Panc1 (cell line): ENCODE data around the gene TEX14. TPM values are rescaled to one million over a fixed set of nuclear protein-coding genes. Genes with fewer than 3 reads are reported as not detected.
A peak's percentile ranks its signal among the peaks of the same experiment; 100 is the strongest.

Experiments used
- ATAC-seq: fragments of 200-7000 bp; cut with Tn5 transposase; 2 replicates; pipeline ENCODE4 v1.9.1; 2020; ENCODE audit warnings: mild to moderate bottlenecking, moderate library complexity
- BruUV-seq: library from RNA; stranded (reverse); fragments of 400-500 nt; replicated peaks from 2 replicates; lab custom pipeline; 2021; lab: Mats Ljungman, UMichigan
- CTCF ChIA-PET: fragments of 300-600 bp; sonication (Branson Sonifier 250); formaldehyde crosslinking; loops from one replicate; lab custom pipeline; 2022; ENCODE audit warnings: antibody characterized with exemption; lab: Charles Lee
- POLR2A ChIA-PET: fragments of 300-600 bp; sonication (Branson Sonifier 250); formaldehyde crosslinking; loops from one replicate; lab custom pipeline; 2022; ENCODE audit warnings: antibody characterized with exemption; lab: Charles Lee
- DNase-seq: peaks from one replicate; pipeline ENCODE4 v3.0.0-alpha.2; 2010; ENCODE audit warnings: low read depth, low spot score
- H3K27ac ChIP-seq: 2 replicates; pipeline ENCODE4 v1.5.1; 2011; ENCODE audit warnings: mild to moderate bottlenecking, low read length, inconsistent platforms
- H3K27me3 ChIP-seq: fragments of 200-500 bp; sonication (Bioruptor generic); 2 replicates; pipeline ENCODE4 v1.6.0; 2014; ENCODE audit warnings: low read length, inconsistent platforms; ENCODE audit not compliant: control insufficient read depth, insufficient read depth
- H3K36me3 ChIP-seq: fragments of 200-500 bp; sonication (Bioruptor generic); 2 replicates; pipeline ENCODE4 v1.5.1; 2014; ENCODE audit warnings: inconsistent platforms, mild to moderate bottlenecking, low read length, moderate library complexity; ENCODE audit not compliant: control insufficient read depth, insufficient read depth
- H3K4me1 ChIP-seq: 2 replicates; pipeline ENCODE4 v1.5.1; 2011; ENCODE audit warnings: inconsistent platforms, mild to moderate bottlenecking, low read length, moderate library complexity; ENCODE audit not compliant: control insufficient read depth, insufficient read depth
- H3K4me3 ChIP-seq, 2 experiments: 2 replicates each; pipeline ENCODE4 v1.5.1; 2011 to 2012; ENCODE audit warnings: low read depth in 2 of 2, low read length in 2 of 2, mild to moderate bottlenecking in 2 of 2, inconsistent platforms in 1 of 2, moderate library complexity in 1 of 2
- H3K9me3 ChIP-seq: fragments of 200-500 bp; sonication (Bioruptor generic); 2 replicates; pipeline ENCODE4 v1.5.1; 2014; ENCODE audit warnings: low read depth, mild to moderate bottlenecking, inconsistent platforms, low read length, moderate library complexity; ENCODE audit not compliant: control insufficient read depth, insufficient read depth
- POLR2AphosphoS5 ChIP-seq: IDR thresholded peaks from 2 replicates; pipeline ENCODE4 v1.6.1; 2012; ENCODE audit warnings: mild to moderate bottlenecking, low read depth, low read length, moderate library complexity
- SIN3A ChIP-seq: IDR thresholded peaks from 2 replicates; pipeline ENCODE4 v1.6.1; 2012; ENCODE audit warnings: low read depth, mild to moderate bottlenecking, low read length, moderate library complexity, borderline replicate concordance; ENCODE audit not compliant: insufficient read depth
- TCF7L2 ChIP-seq: IDR thresholded peaks from 2 replicates; pipeline ENCODE4 v1.6.1; 2011; ENCODE audit warnings: mild to moderate bottlenecking, low read depth, low read length, inconsistent platforms
- in situ Hi-C: cut with HindIII; loops from 2 replicates; pipeline ENCODE4 v1.10.0; 2016; ENCODE audit warnings: low sequenced_read_pairs, low pct_unique_long_range_greater_than_20kb
- intact Hi-C: fragments of 100-400 bp; cut with micrococcal nuclease; formaldehyde crosslinking; loops from one replicate; pipeline ENCODE4 v1.10.0; 2022; ENCODE audit not compliant: unreplicated experiment
- total RNA-seq: library from RNA; stranded (reverse); gene quantifications from one replicate; pipeline ENCODE4 v1.2.1, GENCODE V29; 2021; ENCODE audit not compliant: unreplicated experiment
- TF ChIP-seq, protein P1 (sequence below), 2 experiments: IDR thresholded peaks; 2 replicates each; pipeline ENCODE4 v1.6.1; 2011 to 2012; ENCODE audit warnings: low read depth in 2 of 2, control low read depth in 1 of 2, low read length in 1 of 2, mild to moderate bottlenecking in 1 of 2, moderate library complexity in 1 of 2; ENCODE audit not compliant: insufficient read depth in 1 of 2
- TF ChIP-seq, protein P2 (sequence below): fragments of 450-650 bp; IDR thresholded peaks from 2 replicates; pipeline ENCODE4 v1.5.1; 2017; ENCODE audit warnings: mild to moderate bottlenecking

The TEX14 gene
- total RNA-seq, 1 experiment from 2014 or later, result not detected

DNA sequence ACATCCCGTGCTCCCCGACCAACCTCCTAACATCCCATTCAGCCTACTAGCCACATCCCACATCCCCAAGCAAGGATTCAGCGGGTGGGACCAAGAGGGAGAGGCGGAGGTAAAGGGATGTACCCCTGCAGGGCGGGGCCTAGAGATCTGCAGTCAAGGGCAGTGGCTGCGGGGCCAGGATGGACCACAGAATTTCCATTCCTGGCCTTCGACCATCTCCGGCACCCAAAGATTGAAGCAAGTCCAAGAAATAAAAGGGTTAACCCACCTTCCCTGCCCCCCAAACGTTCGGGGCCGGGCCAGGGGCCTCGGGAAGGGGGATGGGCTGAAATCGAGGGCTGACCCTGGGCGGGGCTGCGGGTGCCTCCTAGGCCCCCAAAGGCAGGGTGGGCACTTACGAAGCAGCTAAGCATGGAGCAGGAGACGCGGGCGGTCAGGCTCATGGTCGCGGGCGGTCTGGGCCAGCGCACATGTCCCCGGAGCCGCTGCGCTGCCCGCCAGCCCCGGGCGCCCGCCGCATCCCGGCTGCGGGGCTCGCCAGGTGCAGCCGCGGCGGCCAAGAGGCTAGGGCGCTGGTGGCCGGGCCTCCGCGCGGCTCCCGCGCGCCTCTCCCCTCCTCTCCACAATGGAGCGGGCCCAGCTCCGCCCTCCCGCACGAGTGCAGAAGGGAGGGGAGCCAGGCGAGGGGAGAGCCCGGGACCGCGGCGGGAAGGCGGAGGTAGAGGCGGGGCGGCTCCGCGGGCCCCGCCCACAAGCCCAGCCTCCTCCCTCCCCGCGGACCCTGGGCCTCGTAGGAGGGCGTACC lies 177.7 kb downstream of the TEX14 start, which contains the start of gene MTMR4:
Gene MTMR4, minus strand, starts transcription at position 674 of the 805 bp plus-strand sequence. Its CDS starts 231 bp downstream, at position 443.
- Histone ChIP-seq H3K4me1 (peaks cover 9% of the 10 kb centered on the region; the same call in 1 of the 2 replicates), H3K4me3 (peak within 1 kb of the TSS; percentile 64 to 65), H3K27ac (peak within 1 kb of the TSS; percentile 59), H3K27me3 (no peaks in the 10 kb centered on the region), H3K36me3 (no peaks in the 10 kb centered on the region; the same call in 1 of the 2 replicates), H3K9me3 (no peaks in the 10 kb centered on the region)
- peak; percentile 55 for ATAC-seq
- in situ Hi-C loops (no loop called here), intact Hi-C loops (loop anchor here (10.0 kb wide), 1 partner anchor 121 kb away; no protein-coding TSS in a partner anchor)
- ChIA-PET CTCF (interaction anchor here (0.7 kb wide), 2 partner anchors 45 to 197 kb away, joined by 3 read pairs; no protein-coding TSS in a partner anchor), POLR2A (interaction anchor here (0.7 kb wide), 1 partner anchor 295 kb away, joined by 7 read pairs; the partner anchor contains the start of gene MKS1)
- DNase-seq, result no peak
- TF ChIP-seq SIN3A, result no peak
- TF ChIP-seq, protein P1, sequence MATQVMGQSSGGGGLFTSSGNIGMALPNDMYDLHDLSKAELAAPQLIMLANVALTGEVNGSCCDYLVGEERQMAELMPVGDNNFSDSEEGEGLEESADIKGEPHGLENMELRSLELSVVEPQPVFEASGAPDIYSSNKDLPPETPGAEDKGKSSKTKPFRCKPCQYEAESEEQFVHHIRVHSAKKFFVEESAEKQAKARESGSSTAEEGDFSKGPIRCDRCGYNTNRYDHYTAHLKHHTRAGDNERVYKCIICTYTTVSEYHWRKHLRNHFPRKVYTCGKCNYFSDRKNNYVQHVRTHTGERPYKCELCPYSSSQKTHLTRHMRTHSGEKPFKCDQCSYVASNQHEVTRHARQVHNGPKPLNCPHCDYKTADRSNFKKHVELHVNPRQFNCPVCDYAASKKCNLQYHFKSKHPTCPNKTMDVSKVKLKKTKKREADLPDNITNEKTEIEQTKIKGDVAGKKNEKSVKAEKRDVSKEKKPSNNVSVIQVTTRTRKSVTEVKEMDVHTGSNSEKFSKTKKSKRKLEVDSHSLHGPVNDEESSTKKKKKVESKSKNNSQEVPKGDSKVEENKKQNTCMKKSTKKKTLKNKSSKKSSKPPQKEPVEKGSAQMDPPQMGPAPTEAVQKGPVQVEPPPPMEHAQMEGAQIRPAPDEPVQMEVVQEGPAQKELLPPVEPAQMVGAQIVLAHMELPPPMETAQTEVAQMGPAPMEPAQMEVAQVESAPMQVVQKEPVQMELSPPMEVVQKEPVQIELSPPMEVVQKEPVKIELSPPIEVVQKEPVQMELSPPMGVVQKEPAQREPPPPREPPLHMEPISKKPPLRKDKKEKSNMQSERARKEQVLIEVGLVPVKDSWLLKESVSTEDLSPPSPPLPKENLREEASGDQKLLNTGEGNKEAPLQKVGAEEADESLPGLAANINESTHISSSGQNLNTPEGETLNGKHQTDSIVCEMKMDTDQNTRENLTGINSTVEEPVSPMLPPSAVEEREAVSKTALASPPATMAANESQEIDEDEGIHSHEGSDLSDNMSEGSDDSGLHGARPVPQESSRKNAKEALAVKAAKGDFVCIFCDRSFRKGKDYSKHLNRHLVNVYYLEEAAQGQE (IDR thresholded peaks at IDR 0.05; ENCODE audit: insufficient read depth in 1 of 2, low read depth in 2 of 2, low read length in 1 of 2), result no peak
- BruUV-seq, result no TSS peak

DNA sequence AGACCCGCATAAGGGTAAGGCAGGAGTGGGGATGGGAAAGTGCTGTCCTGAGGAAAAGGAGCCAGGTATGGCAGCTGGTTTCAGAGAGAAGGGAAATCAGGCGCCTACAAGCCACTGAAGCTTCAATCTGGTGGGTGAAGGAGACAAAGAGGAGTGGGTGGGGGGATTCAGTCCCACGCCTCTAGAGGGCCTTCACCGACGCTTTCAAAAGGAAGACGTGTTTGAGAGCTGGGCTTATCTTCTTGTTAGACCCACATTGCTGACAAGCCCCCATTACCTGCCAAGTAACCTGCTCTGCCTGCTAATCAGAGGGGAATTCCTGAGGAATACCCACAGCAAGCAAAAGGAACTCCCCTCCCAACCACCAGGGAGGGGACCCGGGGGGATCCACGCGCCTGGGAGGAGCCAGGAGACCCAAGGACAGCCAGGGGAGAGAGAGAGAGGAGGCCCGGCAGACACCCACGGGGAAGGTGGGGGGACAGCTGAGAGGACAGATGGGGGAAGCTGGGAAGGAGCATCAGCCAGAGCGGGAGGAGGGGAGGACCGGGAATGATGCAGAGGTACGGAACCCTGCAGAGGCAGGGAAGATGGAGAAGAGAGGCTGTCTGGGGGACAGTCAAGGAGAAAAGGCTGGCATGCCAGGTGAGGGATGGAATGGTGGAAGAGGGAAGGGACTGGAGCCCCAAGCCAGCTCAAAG lies 178.4 kb downstream of the TEX14 start:
- Histone ChIP-seq H3K36me3 (no peaks in the 10 kb centered on the region; the same call in 1 of the 2 replicates), H3K4me3 (peak overlapping the region; percentile 64 to 65), H3K27me3 (no peaks in the 10 kb centered on the region), H3K27ac (no peak overlapping the region), H3K9me3 (no peaks in the 10 kb centered on the region), H3K4me1 (peaks cover 9% of the 10 kb centered on the region; the same call in 1 of the 2 replicates)
- ChIA-PET POLR2A (no interaction called here), CTCF (no interaction called here)
- in situ Hi-C loops, result no loop called here
- intact Hi-C loops, result loop anchor here (10.0 kb wide), 1 partner anchor 121 kb away; no protein-coding TSS in a partner anchor
- BruUV-seq, result no TSS peak
- TF ChIP-seq TCF7L2, result no peak
- TF ChIP-seq POLR2AphosphoS5, result no peak
- no peak for DNase-seq
- no peak for ATAC-seq

DNA sequence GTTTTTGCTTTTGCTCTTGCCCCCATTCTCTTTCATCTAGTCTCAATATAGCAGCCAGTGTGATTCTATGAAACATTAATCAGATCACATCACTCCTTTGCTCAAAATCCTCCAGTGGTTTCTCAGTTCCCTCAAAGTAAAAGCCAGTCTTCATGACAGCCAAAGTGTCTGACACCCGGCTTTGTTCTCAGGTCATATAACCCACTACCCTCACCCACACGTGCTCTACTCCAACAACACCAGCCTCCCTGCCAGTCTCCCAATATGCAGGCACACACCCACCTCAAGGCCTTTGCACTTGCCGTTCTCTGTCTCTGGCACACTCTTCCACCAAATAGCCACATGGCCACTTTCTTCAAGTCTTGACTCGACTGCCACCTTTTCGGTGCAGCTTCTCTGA lies 181.8 kb downstream of the TEX14 start:
- in situ Hi-C loops (no loop called here), intact Hi-C loops (loop anchor here (10.0 kb wide), 1 partner anchor 125 kb away; no protein-coding TSS in a partner anchor)
- Histone ChIP-seq H3K4me1 (peaks cover 3% of the 10 kb centered on the region; the same call in 1 of the 2 replicates), H3K27ac (no peak overlapping the region), H3K9me3 (no peaks in the 10 kb centered on the region), H3K4me3 (no peak overlapping the region), H3K27me3 (no peaks in the 10 kb centered on the region), H3K36me3 (no peaks in the 10 kb centered on the region; the same call in 1 of the 2 replicates)
- CTCF ChIA-PET, result no interaction called here
- no peak for TF ChIP-seq POLR2AphosphoS5
- TF ChIP-seq, protein P1 (IDR thresholded peaks at IDR 0.05; ENCODE audit: insufficient read depth in 1 of 2, low read depth in 2 of 2, low read length in 1 of 2), result no peak
- TF ChIP-seq SIN3A, result no peak
- no peak for TF ChIP-seq TCF7L2
- TF ChIP-seq, protein P2, sequence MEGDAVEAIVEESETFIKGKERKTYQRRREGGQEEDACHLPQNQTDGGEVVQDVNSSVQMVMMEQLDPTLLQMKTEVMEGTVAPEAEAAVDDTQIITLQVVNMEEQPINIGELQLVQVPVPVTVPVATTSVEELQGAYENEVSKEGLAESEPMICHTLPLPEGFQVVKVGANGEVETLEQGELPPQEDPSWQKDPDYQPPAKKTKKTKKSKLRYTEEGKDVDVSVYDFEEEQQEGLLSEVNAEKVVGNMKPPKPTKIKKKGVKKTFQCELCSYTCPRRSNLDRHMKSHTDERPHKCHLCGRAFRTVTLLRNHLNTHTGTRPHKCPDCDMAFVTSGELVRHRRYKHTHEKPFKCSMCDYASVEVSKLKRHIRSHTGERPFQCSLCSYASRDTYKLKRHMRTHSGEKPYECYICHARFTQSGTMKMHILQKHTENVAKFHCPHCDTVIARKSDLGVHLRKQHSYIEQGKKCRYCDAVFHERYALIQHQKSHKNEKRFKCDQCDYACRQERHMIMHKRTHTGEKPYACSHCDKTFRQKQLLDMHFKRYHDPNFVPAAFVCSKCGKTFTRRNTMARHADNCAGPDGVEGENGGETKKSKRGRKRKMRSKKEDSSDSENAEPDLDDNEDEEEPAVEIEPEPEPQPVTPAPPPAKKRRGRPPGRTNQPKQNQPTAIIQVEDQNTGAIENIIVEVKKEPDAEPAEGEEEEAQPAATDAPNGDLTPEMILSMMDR, result no peak
- no TSS peak for BruUV-seq
- POLR2A ChIA-PET, result no interaction called here
- ATAC-seq (no peak), DNase-seq (no peak)
